ENCODE results near the gene PDE8A. TPM values are rescaled to one million over a fixed set of nuclear protein-coding genes. Genes with fewer than 3 reads are reported as not detected.
"Not testable (repeated sequence)": the region's sequence is repeated elsewhere in the genome, so short reads cannot be mapped to it uniquely, and the experiment has no call there.

Gene PDE8A
- total RNA-seq, 1 donor from 2014 or later = 24.6 TPM

- DNase-seq (ENCODE audit: low read depth) = no peak
- no peak overlapping the region for H3K4me3 ChIP-seq (ENCODE audit: low read depth, low read length)
- no peak for TF ChIP-seq CTCF (conservative IDR thresholded peaks at IDR 0.05; ENCODE audit: low read depth, low read length)
These were observed 28.9 kb downstream of the PDE8A start for GRCh38 chr15:85010386-85011159.

GRCh38 chr15:85011160-85011571, 29.5 kb downstream of the PDE8A start:
- no peak for TF ChIP-seq CTCF (conservative IDR thresholded peaks at IDR 0.05; ENCODE audit: low read depth, low read length)
- no peak overlapping the region for H3K4me3 ChIP-seq (ENCODE audit: low read depth, low read length)
- DNase-seq (ENCODE audit: low read depth) = no peak

GRCh38 chr15:85011724-85012123, 30.1 kb downstream of the PDE8A start:
- not testable (repeated sequence) for H3K4me3 ChIP-seq (ENCODE audit: low read depth, low read length)

GRCh38 chr15:85013785-85014184, 32.1 kb downstream of the PDE8A start:
- TF ChIP-seq CTCF (conservative IDR thresholded peaks at IDR 0.05; ENCODE audit: low read depth, low read length) = no peak
- DNase-seq (ENCODE audit: low read depth) = no peak
- no peak overlapping the region for H3K4me3 ChIP-seq (ENCODE audit: low read depth, low read length)

More at GRCh38 chr15:85011724-85012123, 30.1 kb downstream of the PDE8A start:
- not testable (repeated sequence) for DNase-seq (ENCODE audit: low read depth)

- DNase-seq (ENCODE audit: low read depth) = no peak
- no peak for TF ChIP-seq CTCF (conservative IDR thresholded peaks at IDR 0.05; ENCODE audit: low read depth, low read length)
- no peak overlapping the region for H3K4me3 ChIP-seq (ENCODE audit: low read depth, low read length)
These were observed 33.3 kb downstream of the PDE8A start for GRCh38 chr15:85014932-85015331.

DNA sequence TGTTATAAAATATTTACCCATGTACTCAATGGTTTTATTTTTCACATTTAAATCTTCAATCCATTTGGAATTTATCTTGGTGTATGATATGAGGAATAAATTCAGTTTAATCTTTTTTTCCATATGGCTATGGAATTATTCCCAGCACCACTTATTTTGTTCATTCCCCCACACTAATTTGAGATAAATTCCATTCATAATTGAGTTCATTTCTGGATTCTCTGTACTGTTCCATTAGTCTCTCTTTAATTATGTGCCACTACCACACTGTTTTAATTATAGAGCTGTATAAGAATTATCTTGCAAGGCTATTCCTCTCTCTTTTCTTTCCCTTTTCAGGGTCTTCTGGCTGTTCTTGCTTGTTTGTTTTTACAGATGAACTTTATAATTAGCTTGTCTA, 34.6 kb downstream of the PDE8A start:
- DNase-seq (ENCODE audit: low read depth) = no peak
- no peak for TF ChIP-seq CTCF (conservative IDR thresholded peaks at IDR 0.05; ENCODE audit: low read depth, low read length)
- H3K4me3 ChIP-seq (ENCODE audit: low read depth, low read length) = no peak overlapping the region

DNA sequence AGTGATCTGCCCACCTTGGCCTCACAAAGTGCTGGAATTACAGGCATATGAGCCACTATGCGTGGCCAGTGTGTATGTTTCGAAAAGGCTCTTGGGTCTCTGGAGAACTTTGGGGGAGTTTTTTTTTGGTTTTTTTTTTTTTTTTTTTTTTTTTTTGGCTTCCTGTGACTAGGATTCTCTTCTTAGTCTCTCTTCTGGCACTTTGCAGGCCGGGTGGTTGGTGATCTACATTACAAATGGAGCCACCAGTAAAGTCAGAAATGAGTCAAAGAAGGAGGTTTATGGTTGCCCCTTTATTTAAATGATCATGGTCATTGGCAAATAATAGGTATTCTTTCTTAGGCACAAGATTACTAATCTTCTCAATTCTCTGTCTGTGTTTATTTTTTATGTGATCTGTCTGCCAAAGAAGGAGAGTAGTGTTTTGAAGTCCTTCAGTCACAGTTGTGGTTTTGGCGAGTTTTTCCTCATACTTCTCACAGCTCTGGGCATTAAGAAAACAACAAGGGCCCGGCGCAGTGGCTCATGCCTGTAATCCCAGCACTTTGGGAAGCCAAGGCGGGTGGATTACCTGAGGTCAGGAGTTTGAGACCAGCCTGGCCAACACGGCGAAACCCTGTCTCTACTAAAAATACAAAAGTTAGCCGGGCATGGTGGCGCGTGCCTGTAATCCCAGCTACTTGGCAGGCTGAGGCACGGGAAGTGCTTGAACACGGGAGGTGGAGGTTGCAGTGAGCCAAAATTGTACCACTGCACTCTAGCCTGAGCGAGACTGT, 38.3 kb downstream of the PDE8A start:
- no peak overlapping the region for H3K4me3 ChIP-seq (ENCODE audit: low read depth, low read length)
- TF ChIP-seq CTCF (conservative IDR thresholded peaks at IDR 0.05; ENCODE audit: low read depth, low read length) = no peak
- DNase-seq (ENCODE audit: low read depth) = no peak
